Measurements from ENCODE around the gene FMNL2.
"Not testable (repeated sequence)": the region's sequence is repeated elsewhere in the genome, so short reads cannot be mapped to it uniquely, and the experiment has no call there.

FMNL2 gene

GRCh38 chr2:152375174-152375573 is 40.2 kb downstream of the FMNL2 start:
- no peak for DNase-seq (ENCODE audit: low read depth, low spot score)

GRCh38 chr2:152376385-152376784 is 41.4 kb downstream of the FMNL2 start:
- DNase-seq (ENCODE audit: low read depth, low spot score) = no peak

GRCh38 chr2:152376968-152377367 is 42.0 kb downstream of the FMNL2 start:
- no peak for DNase-seq (ENCODE audit: low read depth, low spot score)

- no peak for DNase-seq (ENCODE audit: low read depth, low spot score)
Measured at GRCh38 chr2:152379089-152379488, 44.1 kb downstream of the FMNL2 start.

- DNase-seq (ENCODE audit: low read depth, low spot score) = no peak
Measured at GRCh38 chr2:152380261-152381055, 45.5 kb downstream of the FMNL2 start.

GRCh38 chr2:152383702-152384101 is 48.7 kb downstream of the FMNL2 start:
- DNase-seq (ENCODE audit: low read depth, low spot score) = no peak

- DNase-seq (ENCODE audit: low read depth, low spot score) = no peak
Measured at GRCh38 chr2:152384992-152385391, 50.0 kb downstream of the FMNL2 start.

- no peak for DNase-seq (ENCODE audit: low read depth, low spot score)
Measured at GRCh38 chr2:152385650-152386049, 50.7 kb downstream of the FMNL2 start.

GRCh38 chr2:152386266-152386665 is 51.3 kb downstream of the FMNL2 start:
- no peak for DNase-seq (ENCODE audit: low read depth, low spot score)

GRCh38 chr2:152387041-152387440 is 52.1 kb downstream of the FMNL2 start:
- DNase-seq (ENCODE audit: low read depth, low spot score) = no peak

- not testable (repeated sequence) for DNase-seq (ENCODE audit: low read depth, low spot score)
Measured at GRCh38 chr2:152388269-152388668, 53.3 kb downstream of the FMNL2 start.

GRCh38 chr2:152389483-152389882 is 54.5 kb downstream of the FMNL2 start:
- no peak for DNase-seq (ENCODE audit: low read depth, low spot score)

- DNase-seq (ENCODE audit: low read depth, low spot score) = no peak
Measured at GRCh38 chr2:152390837-152391236, 55.9 kb downstream of the FMNL2 start.

- no peak for DNase-seq (ENCODE audit: low read depth, low spot score)
Measured at GRCh38 chr2:152391318-152391717, 56.3 kb downstream of the FMNL2 start.

- DNase-seq (ENCODE audit: low read depth, low spot score) = no peak
Measured at GRCh38 chr2:152393377-152393776, 58.4 kb downstream of the FMNL2 start.

GRCh38 chr2:152394326-152394725 is 59.4 kb downstream of the FMNL2 start:
- DNase-seq (ENCODE audit: low read depth, low spot score) = no peak

- no peak for DNase-seq (ENCODE audit: low read depth, low spot score)
Measured at GRCh38 chr2:152395103-152395502, 60.1 kb downstream of the FMNL2 start.

GRCh38 chr2:152395572-152395971 is 60.6 kb downstream of the FMNL2 start:
- no peak for DNase-seq (ENCODE audit: low read depth, low spot score)

- no peak for DNase-seq (ENCODE audit: low read depth, low spot score)
Measured at GRCh38 chr2:152396051-152396511, 61.1 kb downstream of the FMNL2 start.

GRCh38 chr2:152396763-152397162 is 61.8 kb downstream of the FMNL2 start:
- no peak for DNase-seq (ENCODE audit: low read depth, low spot score)

- no peak for DNase-seq (ENCODE audit: low read depth, low spot score)
Measured at GRCh38 chr2:152399003-152399402, 64.0 kb downstream of the FMNL2 start.

- no peak for DNase-seq (ENCODE audit: low read depth, low spot score)
Measured at GRCh38 chr2:152400607-152401214, 65.7 kb downstream of the FMNL2 start.
